NCI-H345 (cell line): Measurements from ENCODE around the gene RPTOR.

ENCODE experiments used
- DNase-seq: peaks from one replicate; lab custom pipeline; 2025; lab: John Stamatoyannopoulos, UW

RPTOR gene

DNA sequence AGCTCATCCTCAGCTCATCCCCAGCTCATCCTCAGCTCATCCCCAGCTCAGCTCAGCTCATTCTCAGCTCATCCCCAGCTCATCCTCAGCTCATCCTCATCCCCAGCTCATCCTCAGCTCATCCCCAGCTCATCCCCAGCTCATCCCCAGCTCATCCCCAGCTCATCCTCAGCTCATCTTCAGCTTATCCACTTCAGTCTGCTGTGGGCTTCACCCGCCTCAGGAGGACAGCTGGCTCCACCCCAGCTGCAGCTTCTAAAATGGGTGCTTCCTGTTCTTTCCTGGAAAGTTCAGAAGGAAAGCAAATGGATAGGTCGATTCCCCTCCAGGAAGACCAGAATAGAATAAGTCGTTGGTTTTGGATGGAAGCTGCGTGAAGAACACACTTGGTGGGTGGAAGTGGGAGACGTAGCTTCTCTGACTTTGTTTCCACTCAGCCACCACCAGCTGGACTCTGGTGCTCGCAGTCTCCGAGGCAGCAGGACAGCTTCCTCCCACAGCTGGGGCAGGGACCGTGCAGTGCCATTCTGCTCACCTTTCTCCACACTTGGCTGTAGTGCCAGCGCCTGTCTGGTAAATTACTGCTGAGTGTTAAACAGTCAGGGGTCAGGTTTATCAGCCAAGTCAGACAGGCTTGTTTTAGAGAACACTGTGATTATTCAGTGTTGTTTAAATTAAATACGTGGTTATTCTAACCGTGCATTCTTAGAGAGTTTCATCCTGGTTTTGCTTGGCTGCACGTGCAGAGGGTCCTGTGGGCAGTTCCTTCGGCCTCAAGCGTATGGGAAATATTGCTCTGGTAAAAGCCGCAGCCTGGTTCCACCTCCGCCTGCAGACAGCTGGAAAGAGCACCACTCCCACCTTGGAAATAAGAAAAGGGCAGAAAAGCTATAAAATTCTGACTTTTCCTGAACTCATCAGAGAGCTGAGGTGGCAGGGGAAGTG, 386.0 kb downstream of the RPTOR start:
- no peak for DNase-seq

DNA sequence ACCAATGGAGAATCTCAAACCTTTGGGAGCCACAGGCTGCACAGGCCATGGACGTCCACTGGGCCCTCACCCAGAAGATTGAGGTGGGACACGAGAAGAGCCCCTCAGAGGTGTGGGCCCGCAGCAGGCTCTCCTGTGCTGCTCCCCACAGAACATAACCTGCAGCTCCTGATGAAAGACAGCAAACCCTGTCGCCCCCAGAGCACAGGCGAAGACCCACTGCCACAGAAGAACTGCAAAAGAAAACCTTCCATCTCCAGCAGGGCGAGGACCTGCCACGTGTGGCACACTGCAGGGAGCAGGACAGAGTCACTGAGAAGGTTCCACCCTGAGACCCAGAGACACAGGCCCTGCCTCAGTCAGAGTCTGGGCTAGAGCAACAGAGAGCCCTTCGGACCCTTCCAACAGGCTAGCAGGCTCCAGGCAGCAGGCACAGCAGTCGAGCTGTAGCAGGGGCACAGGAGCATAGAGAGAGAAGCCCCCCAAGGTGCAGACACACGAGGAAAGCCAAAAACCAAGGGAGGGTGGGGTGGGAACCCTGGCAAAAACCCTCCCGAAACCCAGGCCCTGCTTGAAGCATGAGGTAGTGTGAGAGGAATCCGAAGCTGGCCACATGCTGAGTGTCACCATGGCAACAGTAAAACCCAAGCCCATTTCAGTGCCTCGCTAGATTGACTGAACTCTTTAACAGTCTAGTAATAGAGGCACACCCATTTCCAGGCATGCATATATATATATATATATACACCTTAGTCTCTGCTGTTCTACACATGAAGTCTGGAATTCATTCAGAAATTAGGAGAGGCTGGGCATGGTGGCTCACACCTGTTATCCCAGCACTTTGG, 387.0 kb downstream of the RPTOR start:
- peak; percentile 16 for DNase-seq

GRCh38 chr17:80935526-80935925, 390.9 kb downstream of the RPTOR start:
- no peak for DNase-seq

- no peak for DNase-seq
Observed at GRCh38 chr17:80936218-80936617, 391.6 kb downstream of the RPTOR start.

GRCh38 chr17:80936723-80937122, 392.1 kb downstream of the RPTOR start:
- no peak for DNase-seq

GRCh38 chr17:80937462-80938381, 393.1 kb downstream of the RPTOR start:
- no peak for DNase-seq

DNA sequence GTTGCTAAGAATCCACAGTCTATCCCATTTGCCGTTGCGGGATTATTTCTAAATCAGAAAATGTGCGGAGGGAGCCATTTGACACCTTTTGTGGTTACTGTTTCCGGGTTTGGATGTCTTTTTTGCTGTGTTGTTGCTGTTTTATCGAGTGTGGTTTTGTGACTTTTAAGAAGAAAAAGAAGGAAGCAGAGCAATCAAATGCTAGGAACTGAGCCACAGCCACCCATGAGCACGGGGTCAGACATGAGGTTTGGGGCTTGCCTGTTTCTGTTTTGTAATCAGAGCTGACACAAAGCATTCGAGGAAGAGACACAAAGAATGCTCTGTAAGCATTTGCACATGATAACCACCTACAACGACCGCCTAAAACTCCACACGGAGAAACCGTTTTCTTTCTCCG, 393.9 kb downstream of the RPTOR start:
- DNase-seq, result no peak

DNA sequence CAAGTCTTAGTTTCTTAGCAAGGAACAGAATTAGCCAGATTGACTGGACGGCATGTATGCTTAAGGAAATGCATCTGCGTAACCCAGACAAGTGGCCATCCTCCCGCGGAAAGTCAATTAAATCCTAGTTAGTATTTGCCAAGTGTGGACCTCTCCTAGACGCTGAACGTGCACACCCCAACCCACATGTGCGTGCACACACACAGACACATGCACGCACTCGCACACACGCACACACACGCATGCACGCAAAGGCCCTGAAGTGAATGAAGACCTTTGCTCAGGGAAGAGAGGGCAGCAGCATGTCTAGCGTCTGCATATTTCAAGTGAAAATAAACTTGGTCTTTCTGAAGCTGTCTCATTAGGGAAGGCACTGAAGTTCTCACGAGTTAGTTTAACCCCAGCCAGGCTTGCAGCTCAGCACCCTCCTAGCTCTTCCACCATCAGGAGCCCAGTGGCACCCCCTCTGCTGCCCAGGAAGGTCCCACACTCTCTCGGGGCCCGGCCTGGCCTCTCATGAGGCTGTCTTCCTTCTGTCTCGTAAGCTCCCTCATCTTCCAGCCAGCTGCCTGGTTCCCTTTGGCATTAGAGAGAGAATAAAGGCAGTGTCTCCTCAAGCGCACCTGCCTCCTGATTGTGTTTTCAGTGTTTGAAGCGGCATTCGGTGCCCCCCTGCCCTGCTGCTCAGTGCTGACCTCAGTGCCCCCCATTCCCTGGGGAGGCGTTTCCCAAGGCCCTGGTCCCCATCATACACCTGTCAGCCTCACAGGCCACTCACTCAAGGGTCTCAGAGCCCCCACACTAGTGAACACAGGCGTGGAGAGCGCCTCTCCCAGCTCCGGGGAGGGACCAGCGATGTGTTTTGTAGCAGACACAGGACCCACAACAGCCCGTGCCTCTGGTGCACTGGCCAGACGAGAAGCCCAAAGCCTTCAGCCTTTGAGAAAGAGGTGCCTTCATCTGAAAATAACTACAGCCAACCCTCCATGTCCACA, 394.8 kb downstream of the RPTOR start:
- no peak for DNase-seq

DNA sequence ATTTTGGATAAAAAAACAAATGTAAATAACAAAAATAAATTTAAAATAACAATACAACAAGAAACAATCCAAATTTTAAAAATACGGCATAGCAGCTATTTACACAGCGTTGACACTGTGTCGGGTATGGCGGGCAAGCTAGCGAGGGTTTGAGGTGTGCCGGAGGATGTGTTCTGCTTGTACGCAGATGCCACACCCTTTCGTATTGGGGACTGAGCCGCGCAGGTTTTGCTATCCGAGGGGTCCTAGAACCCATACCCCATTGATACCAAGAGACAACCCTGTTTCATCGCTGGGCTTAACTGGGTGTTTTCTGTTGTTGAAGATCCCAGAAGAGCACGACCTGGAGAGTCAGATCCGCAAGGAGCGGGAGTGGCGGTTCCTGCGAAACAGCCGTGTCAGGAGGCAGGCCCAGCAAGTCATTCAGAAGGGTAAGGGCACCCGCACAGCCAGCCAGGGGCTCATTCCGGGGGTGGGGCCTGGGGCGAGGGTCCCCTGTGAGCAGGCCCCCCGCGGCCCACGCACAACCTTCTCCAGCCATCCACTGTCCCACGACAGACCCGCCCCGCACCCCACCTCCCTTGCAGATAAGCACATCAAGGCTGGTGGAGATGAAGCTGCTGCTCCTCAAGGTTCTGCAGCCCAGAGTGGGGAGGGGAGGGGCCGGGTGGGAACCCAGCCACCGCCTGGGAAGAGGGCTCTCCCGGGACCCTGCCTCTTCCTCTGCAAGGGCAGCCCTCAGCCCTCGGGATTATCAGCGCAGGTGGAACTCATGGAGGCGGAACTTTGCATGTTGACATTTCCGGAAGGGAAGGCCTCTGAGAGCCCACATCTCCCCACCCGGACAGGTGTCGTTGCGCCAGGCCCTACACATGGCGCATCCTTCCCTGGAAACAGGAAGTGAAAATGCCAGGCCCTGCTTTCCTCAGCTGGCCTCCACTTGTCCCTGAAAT, 395.8 kb downstream of the RPTOR start:
- DNase-seq, result peak; percentile 30

DNA sequence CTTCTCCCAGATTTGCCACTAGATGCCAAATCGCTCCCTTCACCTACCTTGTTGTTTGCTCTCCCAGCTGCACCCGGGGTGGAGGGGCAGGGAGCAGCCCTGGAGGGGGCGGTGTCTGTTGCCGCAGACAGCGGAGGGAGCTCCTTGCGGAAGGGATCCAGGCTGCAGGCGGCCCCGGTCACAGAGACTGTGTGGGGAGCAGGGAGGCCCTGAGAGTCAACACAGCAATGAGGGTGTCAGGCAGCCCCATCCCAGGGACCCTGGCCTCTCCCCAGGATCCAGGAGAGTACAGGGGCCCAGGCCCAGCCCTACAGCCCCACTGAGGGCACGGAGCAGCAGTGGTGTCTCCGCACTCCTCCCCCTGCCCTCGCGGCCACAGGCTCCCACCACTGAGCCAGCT, 396.5 kb downstream of the RPTOR start:
- no peak for DNase-seq

DNA sequence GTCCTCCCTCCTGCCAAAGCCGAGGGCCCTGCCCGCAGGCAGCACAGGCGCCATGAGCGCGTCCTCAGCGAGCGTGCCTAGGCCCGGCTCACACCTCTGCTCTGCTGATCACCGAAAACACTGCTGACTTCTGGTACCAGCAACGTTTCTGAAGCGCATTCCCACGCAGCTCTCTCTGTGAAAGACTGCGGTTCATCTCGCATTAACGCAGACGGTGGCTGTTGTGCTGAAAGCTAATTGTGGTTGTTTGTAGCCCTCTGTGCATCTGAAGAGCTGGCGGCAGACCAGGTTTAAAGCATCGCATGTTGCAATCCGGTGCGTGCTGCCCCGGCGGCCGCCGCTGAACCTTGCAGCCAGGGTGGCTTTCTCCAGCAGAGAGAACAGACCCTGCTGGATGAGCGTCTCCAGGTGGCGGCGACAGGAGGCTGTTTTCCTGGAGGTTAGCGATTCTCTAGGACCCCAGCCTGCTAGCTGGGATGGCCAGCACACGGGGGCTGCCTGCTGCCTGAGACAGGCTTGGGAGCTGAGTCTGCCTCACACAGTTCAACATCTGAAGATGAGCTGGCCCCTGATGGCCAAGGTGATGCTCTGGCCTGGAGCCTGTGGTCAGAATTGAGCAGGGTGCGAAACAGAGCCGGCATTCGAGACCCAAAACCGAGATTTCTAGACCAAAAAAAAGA, 397.2 kb downstream of the RPTOR start:
- no peak for DNase-seq

GRCh38 chr17:80942423-80943345, 398.0 kb downstream of the RPTOR start:
- no peak for DNase-seq

DNA sequence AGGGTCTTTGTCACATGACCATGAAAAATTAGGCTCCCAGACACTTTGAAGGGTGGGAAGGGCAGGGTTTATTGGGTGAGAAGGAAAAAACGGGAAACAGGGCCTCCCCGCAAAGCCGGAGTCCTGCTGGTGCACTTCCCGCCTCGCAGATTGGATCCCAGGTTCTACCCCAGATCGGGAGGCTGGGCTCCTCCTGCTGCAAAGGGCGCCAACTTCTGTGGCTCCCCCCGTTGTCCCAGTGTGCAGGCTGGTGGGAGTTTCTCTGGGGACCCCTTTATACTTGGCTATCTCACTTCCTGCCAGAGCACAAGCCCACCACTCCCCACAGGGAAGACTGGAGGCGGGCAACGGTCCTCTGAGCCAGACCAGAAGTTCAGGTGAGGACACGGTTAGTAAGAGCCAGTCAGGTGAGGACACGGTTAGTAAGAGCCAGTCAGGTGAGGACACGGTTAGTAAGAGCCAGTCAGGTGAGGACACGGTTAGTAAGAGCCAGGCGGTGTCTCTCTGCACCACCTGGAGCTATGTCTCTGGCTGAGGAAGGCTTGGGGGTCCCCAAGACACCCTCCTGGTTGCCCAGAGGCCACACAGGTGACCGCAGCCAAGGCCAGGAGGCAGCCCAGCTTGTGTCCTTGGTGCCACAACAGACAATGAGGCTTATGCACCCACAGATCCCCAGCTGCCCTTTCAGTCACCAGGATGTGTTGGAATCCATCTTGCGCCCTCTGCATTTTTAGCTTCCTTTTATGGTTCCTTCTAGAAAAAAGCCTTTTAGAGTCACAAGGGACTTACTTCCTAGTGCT, 398.9 kb downstream of the RPTOR start:
- DNase-seq, result no peak

DNA sequence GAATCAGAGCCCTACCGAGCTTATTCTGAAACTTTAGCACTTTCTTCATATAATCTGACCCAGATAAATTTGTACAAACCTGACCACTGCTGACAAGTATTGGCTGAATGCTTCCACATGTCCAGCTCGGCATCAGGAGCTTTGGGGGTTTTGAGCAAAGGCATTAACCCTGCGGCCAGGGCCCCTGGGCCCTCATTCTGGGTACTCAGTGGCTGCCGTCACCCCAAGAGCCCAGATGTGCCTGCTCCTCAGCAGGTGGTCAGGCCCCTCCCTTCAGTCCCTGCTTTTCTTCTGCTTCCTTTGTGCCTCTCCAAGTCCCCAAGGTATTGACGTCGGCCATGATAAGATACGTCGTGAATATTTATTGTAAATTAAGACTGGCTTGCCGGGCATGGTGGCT, 399.7 kb downstream of the RPTOR start:
- no peak for DNase-seq

DNA sequence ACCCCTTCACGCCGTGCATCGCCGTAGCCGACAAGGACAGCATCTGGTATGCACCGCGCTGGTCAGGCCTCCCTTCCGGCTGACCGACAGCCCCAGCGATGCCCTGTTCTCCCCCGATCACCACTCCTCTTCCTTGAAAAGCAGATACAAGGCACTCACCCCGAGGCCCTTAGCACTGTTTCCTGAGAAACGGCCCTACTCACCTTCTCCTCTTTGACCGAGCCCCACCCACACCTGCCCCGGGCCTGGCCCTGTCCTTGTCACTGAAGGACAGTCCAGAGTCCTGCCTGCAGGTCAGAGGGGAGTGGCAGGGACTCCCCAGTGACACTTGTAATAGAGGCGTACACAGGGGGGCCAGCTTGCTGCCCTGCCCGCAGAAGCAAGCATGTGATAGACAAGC, 401.1 kb downstream of the RPTOR start:
- DNase-seq, result no peak

- no peak for DNase-seq
Observed at GRCh38 chr17:80946449-80946848, 401.8 kb downstream of the RPTOR start.
